CD8-positive, alpha-beta memory T cell (primary cell): ENCODE measurements around the gene OR52E6. TPM values are rescaled to one million over a fixed set of nuclear protein-coding genes. Genes with fewer than 3 reads are reported as not detected.

Source experiments
- CTCF ChIA-PET: fragments of 350-600 bp; sonication (Branson Sonifier 250); formaldehyde crosslinking; loops from one replicate; lab custom pipeline; 2021; ENCODE audit warnings: antibody characterized with exemption; lab: Charles Lee
- POLR2A ChIA-PET: fragments of 350-600 bp; sonication (Branson Sonifier 250); formaldehyde crosslinking; loops from one replicate; lab custom pipeline; 2021; ENCODE audit warnings: antibody characterized with exemption; lab: Charles Lee
- DNase-seq, 5 donors: peaks; one replicate each; pipeline versions ENCODE4 v3.0.0 to v3.0.0-alpha.2; 2020 to 2022; ENCODE audit warnings: mixed read lengths in 1 of 5
- H3K27ac ChIP-seq: one replicate; pipeline ENCODE4 v1.7.0; 2013; ENCODE audit warnings: low read depth, mild to moderate bottlenecking, low read length, moderate library complexity
- H3K27me3 ChIP-seq: 2 replicates; pipeline ENCODE4 v1.7.0; 2013; ENCODE audit warnings: low read length, mild to moderate bottlenecking; ENCODE audit not compliant: insufficient read depth, poor library complexity, severe bottlenecking
- H3K36me3 ChIP-seq: 2 replicates; pipeline ENCODE4 v1.7.0; 2013; ENCODE audit warnings: mild to moderate bottlenecking, low read length, moderate library complexity; ENCODE audit not compliant: insufficient read depth
- H3K4me1 ChIP-seq: 2 replicates; pipeline ENCODE4 v1.7.0; 2013; ENCODE audit warnings: mild to moderate bottlenecking, low read length, moderate library complexity; ENCODE audit not compliant: insufficient read depth
- H3K4me3 ChIP-seq: 2 replicates; pipeline ENCODE4 v1.7.0; 2013; ENCODE audit warnings: mild to moderate bottlenecking, low read length
- H3K9me3 ChIP-seq: 2 replicates; pipeline ENCODE4 v1.7.0; 2013; ENCODE audit warnings: mild to moderate bottlenecking, low read length
- H3K27ac Mint-ChIP-seq, 8 donors: one replicate each; pipeline ENCODE4 v1.8.0; 2020 to 2021; ENCODE audit warnings: mixed read lengths in 8 of 8, mild to moderate bottlenecking in 6 of 8, inconsistent platforms in 3 of 8, moderate library complexity in 3 of 8
- H3K27me3 Mint-ChIP-seq, 2 donors: one replicate each; pipeline ENCODE4 v1.8.0; 2020 to 2021; ENCODE audit warnings: mixed read lengths in 2 of 2, mild to moderate bottlenecking in 1 of 2, moderate library complexity in 1 of 2
- H3K36me3 Mint-ChIP-seq, 3 donors: one replicate each; pipeline ENCODE4 v1.8.0; 2020 to 2021; ENCODE audit warnings: mixed read lengths in 3 of 3, inconsistent platforms in 1 of 3, mild to moderate bottlenecking in 1 of 3
- H3K4me1 Mint-ChIP-seq, 3 donors: one replicate each; pipeline ENCODE4 v1.8.0; 2020 to 2021; ENCODE audit warnings: mixed read lengths in 3 of 3, inconsistent platforms in 1 of 3, mild to moderate bottlenecking in 1 of 3
- H3K4me3 Mint-ChIP-seq, 7 donors: one replicate each; pipeline ENCODE4 v1.8.0; 2020 to 2021; ENCODE audit warnings: mixed read lengths in 7 of 7, mild to moderate bottlenecking in 6 of 7, moderate library complexity in 4 of 7, inconsistent platforms in 2 of 7
- H3K9me3 Mint-ChIP-seq, 5 donors: one replicate each; pipeline ENCODE4 v1.8.0; 2020 to 2022; ENCODE audit warnings: mixed read lengths in 5 of 5, mild to moderate bottlenecking in 3 of 5, moderate library complexity in 2 of 5, inconsistent platforms in 1 of 5
- polyA plus RNA-seq: library from polyadenylated mRNA; unstranded; fragments of 300-500 nt; fragmentation: Illumina TruSeq; gene quantifications from one replicate; pipeline ENCODE4 v1.2.3, GENCODE V29; 2021
- total RNA-seq, 2 experiments: library from RNA; stranded (reverse); gene quantifications; one replicate each; pipeline ENCODE4 v1.2.3, GENCODE V29; 2021

Gene OR52E6
- total and polyA plus RNA-seq, 3 experiments from 2014 or later = not detected

DNA sequence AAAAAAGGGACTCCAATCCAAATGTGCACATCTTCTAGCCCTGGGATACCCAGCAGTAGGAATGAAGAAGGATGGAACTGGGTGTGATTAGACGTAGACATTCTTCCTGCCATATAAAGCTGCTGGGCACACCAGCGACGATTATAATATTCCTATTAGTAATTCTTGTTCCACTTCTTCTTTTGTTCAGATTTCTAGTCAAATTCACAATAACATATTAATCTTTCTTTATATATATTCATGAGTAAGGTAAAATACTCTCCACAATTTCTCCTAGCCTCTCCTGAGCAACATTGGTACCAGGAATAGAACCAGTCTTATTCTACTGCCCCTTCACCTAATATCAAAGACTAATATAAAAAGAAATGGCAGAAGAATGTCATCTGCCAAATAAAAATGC lies 15.9 kb upstream of the OR52E6 start, which contains the start of gene OR52E8:
Gene OR52E8 (minus strand): TSS at position 101 of the 400 bp plus-strand sequence. CDS start 0 bp downstream, at position 101.
- Mint-ChIP-seq H3K4me1 (no peaks in the 10 kb centered on the region), H3K36me3 (no peaks in the 10 kb centered on the region), H3K4me3 (no peak within 1 kb of the TSS), H3K27me3 (peaks cover 9 to 43% of the 10 kb centered on the region in 2 donors), H3K9me3 (peaks cover 0 to 3% (median 0%) of the 10 kb centered on the region in 5 donors), H3K27ac (no peak within 1 kb of the TSS)
- Histone ChIP-seq H3K36me3 (no peaks in the 10 kb centered on the region), H3K27ac (no peak within 1 kb of the TSS), H3K9me3 (no peaks in the 10 kb centered on the region), H3K4me1 (no peaks in the 10 kb centered on the region), H3K27me3 (no peaks in the 10 kb centered on the region), H3K4me3 (no peak within 1 kb of the TSS)
- POLR2A ChIA-PET = no interaction called here
- CTCF ChIA-PET = no interaction called here
- no peak for DNase-seq

DNA sequence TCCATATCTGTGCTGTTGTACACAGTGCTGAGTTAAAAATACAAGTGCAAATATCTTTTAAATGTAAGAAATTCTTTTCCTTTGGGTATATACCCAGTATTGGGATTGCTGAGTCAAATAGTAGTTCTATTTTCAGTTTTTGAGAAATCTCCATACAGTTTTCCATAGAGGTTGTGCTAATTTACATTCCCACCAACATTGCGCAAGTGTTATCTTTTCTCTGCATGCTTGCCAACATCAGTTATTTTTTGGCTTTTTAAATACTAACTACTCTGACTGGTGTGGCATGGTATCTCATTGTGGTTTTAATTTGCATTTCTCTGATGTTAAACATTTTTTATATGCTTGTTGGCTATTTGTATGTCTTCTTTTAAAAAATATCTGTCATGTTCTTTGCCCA lies 9.3 kb upstream of the OR52E6 start:
- H3K36me3 Mint-ChIP-seq = no peaks in the 10 kb centered on the region
- no peak overlapping the region for H3K27ac Mint-ChIP-seq
- no peaks in the 10 kb centered on the region for H3K36me3 ChIP-seq
- no peak for DNase-seq
- POLR2A ChIA-PET = no interaction called here
- no peaks in the 10 kb centered on the region for H3K27me3 ChIP-seq
- no peaks in the 10 kb centered on the region for H3K4me1 Mint-ChIP-seq
- CTCF ChIA-PET = no interaction called here
- no peak overlapping the region for H3K4me3 ChIP-seq
- H3K27me3 Mint-ChIP-seq = peaks cover 11 to 31% of the 10 kb centered on the region in 2 donors
- H3K27ac ChIP-seq = no peak overlapping the region
- H3K9me3 Mint-ChIP-seq = peaks cover 0 to 4% (median 2%) of the 10 kb centered on the region in 5 donors
- no peak overlapping the region for H3K4me3 Mint-ChIP-seq
- no peaks in the 10 kb centered on the region for H3K4me1 ChIP-seq
- no peaks in the 10 kb centered on the region for H3K9me3 ChIP-seq

DNA sequence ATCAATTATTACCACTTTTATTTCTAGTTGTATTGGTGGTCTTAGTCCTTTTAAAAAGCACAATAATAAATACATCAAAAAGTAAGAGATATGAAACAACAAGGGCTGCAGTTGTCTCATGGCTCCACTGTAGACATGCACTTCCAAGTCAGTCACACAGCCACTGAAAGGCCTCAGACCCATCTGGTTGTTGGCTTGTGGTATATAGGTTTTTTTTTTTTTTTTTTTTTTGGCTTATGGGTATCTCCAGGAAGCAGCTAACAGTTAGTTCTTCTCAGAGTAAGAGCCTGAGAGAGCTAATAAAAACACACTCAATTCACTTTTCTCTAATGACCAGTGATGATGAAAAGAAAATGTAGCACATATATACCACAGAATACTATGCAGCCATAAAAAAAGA lies 6.0 kb upstream of the OR52E6 start:
- ChIA-PET POLR2A (no interaction called here), CTCF (no interaction called here)

DNA sequence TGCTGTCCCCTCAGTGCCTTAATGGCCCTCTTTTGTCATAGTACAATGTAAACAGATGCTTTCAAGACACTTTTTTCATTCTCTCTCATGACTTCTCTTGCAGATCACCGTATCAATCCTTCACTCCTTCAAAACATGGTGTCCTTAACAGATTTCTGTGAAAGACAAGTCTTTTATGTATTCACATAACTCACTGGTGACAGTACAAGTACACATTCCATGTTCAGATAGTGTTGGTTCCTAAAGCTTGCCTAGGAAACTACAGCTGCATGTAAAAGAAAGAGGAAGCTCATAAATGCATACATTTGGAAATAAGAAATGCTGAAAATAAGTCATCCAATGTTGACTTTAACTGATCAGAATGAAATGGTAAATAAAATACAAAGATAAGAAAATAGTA lies 5.0 kb upstream of the OR52E6 start:
- no peaks in the 10 kb centered on the region for H3K36me3 ChIP-seq
- Mint-ChIP-seq H3K36me3 (no peaks in the 10 kb centered on the region), H3K27me3 (peaks cover 7 to 8% of the 10 kb centered on the region in 2 donors), H3K4me1 (no peaks in the 10 kb centered on the region), H3K4me3 (no peak overlapping the region), H3K27ac (no peak overlapping the region), H3K9me3 (no peaks in the 10 kb centered on the region)
- ChIA-PET CTCF (no interaction called here), POLR2A (no interaction called here)
- H3K27me3 ChIP-seq = no peaks in the 10 kb centered on the region
- DNase-seq = no peak
- no peak overlapping the region for H3K4me3 ChIP-seq
- no peaks in the 10 kb centered on the region for H3K4me1 ChIP-seq
- no peak overlapping the region for H3K27ac ChIP-seq
- no peaks in the 10 kb centered on the region for H3K9me3 ChIP-seq

More for the DNA sequence above, 6.0 kb upstream of the OR52E6 start:
- H3K9me3 Mint-ChIP-seq = peaks cover 0 to 2% (median 0%) of the 10 kb centered on the region in 5 donors
- Histone ChIP-seq H3K27ac (no peak overlapping the region), H3K4me3 (no peak overlapping the region), H3K9me3 (no peaks in the 10 kb centered on the region), H3K27me3 (no peaks in the 10 kb centered on the region), H3K4me1 (no peaks in the 10 kb centered on the region), H3K36me3 (no peaks in the 10 kb centered on the region)
- no peak for DNase-seq
- no peaks in the 10 kb centered on the region for H3K36me3 Mint-ChIP-seq
- H3K4me3 Mint-ChIP-seq = no peak overlapping the region
- H3K4me1 Mint-ChIP-seq = no peaks in the 10 kb centered on the region
- H3K27me3 Mint-ChIP-seq = peaks cover 8 to 10% of the 10 kb centered on the region in 2 donors
- H3K27ac Mint-ChIP-seq = no peak overlapping the region

DNA sequence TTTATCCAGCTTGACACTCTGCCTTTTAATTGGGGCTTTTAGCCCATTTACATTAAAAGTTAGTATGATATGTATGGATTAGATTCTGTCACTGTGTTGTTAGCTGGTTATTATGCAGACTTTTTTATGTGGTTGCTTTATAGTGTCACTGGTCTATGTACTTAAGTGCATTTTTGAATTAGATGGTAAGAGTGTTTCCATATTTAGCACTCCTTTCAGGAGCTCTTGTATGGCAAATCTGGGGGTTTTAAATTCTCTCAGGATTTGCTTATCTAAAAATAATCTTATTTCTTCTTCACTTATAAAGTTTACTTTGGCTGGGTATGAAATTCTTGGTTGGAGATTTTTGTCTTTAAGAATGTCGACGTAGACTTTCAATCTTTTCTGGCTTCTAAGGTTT lies 4.0 kb downstream of the OR52E6 start:
- ChIA-PET POLR2A (no interaction called here), CTCF (no interaction called here)
- no peaks in the 10 kb centered on the region for H3K4me1 Mint-ChIP-seq
- Histone ChIP-seq H3K27me3 (no peaks in the 10 kb centered on the region), H3K4me1 (no peaks in the 10 kb centered on the region), H3K4me3 (no peak overlapping the region), H3K9me3 (no peaks in the 10 kb centered on the region), H3K36me3 (no peaks in the 10 kb centered on the region), H3K27ac (no peak overlapping the region)
- H3K27ac Mint-ChIP-seq = no peak overlapping the region
- H3K9me3 Mint-ChIP-seq = peaks cover 0 to 9% (median 3%) of the 10 kb centered on the region in 5 donors
- H3K4me3 Mint-ChIP-seq = no peak overlapping the region
- H3K36me3 Mint-ChIP-seq = no peaks in the 10 kb centered on the region
- DNase-seq = no peak
- peaks cover 17 to 38% of the 10 kb centered on the region in 2 donors for H3K27me3 Mint-ChIP-seq

DNA sequence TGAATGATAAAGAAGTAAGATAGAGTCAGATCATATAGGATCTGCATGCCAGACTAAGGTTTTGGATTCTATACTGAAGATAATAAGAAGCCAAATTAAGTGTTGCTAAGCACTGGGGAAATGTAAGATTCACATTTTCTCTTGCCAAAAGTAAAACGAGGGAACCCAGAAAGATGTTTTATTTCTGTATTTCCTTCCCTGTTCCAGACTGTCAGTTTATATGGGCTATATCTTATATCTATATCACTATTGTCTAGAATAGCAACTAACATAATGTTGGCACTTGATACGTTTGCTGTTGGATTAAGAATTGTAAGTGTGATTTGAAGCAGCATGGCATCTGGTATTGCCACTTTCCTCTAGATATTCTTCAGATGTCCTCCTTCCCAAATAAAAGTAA lies 8.3 kb downstream of the OR52E6 start:
- H3K27ac Mint-ChIP-seq = no peak overlapping the region
- H3K27me3 Mint-ChIP-seq = peaks cover 11 to 34% of the 10 kb centered on the region in 2 donors
- no peak overlapping the region for H3K27ac ChIP-seq
- no peaks in the 10 kb centered on the region for H3K36me3 ChIP-seq
- no peak overlapping the region for H3K4me3 Mint-ChIP-seq
- H3K4me1 ChIP-seq = no peaks in the 10 kb centered on the region
- H3K27me3 ChIP-seq = no peaks in the 10 kb centered on the region
- ChIA-PET CTCF (no interaction called here), POLR2A (no interaction called here)
- no peaks in the 10 kb centered on the region for H3K4me1 Mint-ChIP-seq
- no peaks in the 10 kb centered on the region for H3K36me3 Mint-ChIP-seq
- no peak for DNase-seq
- no peak overlapping the region for H3K4me3 ChIP-seq
- peaks cover 0 to 7% (median 3%) of the 10 kb centered on the region in 5 donors for H3K9me3 Mint-ChIP-seq
- H3K9me3 ChIP-seq = no peaks in the 10 kb centered on the region

DNA sequence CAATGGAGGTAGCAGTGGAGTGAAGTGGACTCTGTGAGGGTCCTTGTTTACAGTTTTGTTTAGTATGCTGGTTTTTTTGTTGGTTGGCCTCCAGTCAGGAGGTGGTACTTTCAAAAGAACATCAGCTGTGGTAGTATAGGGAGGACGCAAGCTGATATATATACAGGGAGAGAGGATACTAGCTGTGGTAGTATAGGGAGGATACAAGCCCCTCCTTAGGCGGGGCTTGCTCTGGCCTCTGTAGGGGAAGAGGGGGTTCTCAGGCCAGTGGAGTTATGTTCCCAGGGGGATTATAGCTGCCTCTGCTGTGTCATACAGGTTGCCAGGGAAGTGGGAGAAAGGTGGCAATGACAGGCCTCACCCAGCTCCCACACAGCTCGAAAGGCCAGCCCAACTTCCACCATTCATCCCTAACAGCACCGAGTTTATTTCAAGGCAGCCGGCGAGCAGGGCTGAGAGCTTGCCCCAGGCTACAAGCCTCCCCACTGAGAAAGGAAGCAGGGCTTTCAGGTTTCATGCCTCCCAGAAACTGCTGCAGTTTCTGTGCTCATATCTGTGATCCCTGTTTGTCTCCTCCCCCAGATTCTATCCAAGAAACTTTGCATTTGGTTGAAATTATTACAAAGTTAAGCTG lies 10.4 kb downstream of the OR52E6 start:
- H3K27me3 ChIP-seq = no peaks in the 10 kb centered on the region
- Mint-ChIP-seq H3K27me3 (peaks cover 9 to 23% of the 10 kb centered on the region in 2 donors), H3K27ac (no peak overlapping the region), H3K4me3 (no peak overlapping the region), H3K4me1 (no peaks in the 10 kb centered on the region), H3K36me3 (no peaks in the 10 kb centered on the region), H3K9me3 (peaks cover 0 to 6% (median 0%) of the 10 kb centered on the region in 5 donors)
- ChIA-PET CTCF (no interaction called here), POLR2A (no interaction called here)
- no peak overlapping the region for H3K27ac ChIP-seq
- no peaks in the 10 kb centered on the region for H3K4me1 ChIP-seq
- H3K4me3 ChIP-seq = no peak overlapping the region
- DNase-seq = no peak
- H3K36me3 ChIP-seq = no peaks in the 10 kb centered on the region
- no peaks in the 10 kb centered on the region for H3K9me3 ChIP-seq

DNA sequence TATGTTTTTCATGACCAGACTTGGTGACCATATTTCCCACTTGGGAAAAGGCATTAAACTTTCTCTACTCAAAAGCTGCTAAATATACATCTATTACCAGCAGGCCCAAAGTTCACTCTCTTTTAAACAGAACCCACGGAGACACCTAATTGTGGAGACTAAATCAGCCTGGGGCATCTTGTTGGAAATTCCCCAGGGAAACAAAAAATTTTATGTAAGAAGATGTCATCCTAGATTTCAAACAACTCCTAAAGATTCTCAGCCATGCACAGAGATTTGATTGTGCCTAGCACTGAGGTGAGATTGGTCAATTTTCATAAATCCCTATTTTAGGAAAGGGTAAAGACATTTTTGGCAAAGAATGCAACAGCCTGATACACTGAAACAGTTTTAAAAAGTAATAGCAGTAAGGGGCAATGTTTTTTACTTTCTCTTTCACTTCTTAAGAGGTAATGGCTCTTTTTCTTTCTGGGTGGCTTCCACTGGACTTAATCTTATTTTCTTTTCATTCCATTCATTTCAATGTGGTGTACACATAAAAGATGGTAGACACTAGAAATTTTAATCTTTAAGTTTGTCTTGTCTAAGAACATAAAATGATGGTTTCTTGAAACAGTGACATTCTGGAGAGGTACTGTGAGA lies 23.3 kb downstream of the OR52E6 start:
- Histone ChIP-seq H3K4me3 (peak overlapping the region; percentile 28), H3K27me3 (no peaks in the 10 kb centered on the region), H3K36me3 (no peaks in the 10 kb centered on the region), H3K9me3 (no peaks in the 10 kb centered on the region), H3K4me1 (peaks cover 8% of the 10 kb centered on the region), H3K27ac (no peak overlapping the region)
- Mint-ChIP-seq H3K4me1 (peaks cover 10 to 16% (median 16%) of the 10 kb centered on the region in 3 donors), H3K4me3 (peak overlapping the region; percentile 68 to 91 (median 85)), H3K27me3 (peaks cover 0 to 2% of the 10 kb centered on the region in 2 donors), H3K36me3 (peaks cover 0 to 3% (median 0%) of the 10 kb centered on the region in 3 donors), H3K9me3 (peaks cover 0 to 2% (median 0%) of the 10 kb centered on the region in 5 donors), H3K27ac (peak overlapping the region in 6 of 8 donors; percentile 39 to 93 (median 82))
- ChIA-PET CTCF (no interaction called here), POLR2A (no interaction called here)
- no peak for DNase-seq
